Lung (tissue), 12 donors: ENCODE results near the gene DDX51. TPM values are rescaled to one million over a fixed set of nuclear protein-coding genes. Genes with fewer than 3 reads are reported as not detected.

ENCODE experiments used
- ATAC-seq: fragments of 200-7000 bp; cut with Tn5 transposase; one replicate; pipeline ENCODE4 v1.9.1; 2020; ENCODE audit warnings: moderate number of reproducible peaks; ENCODE audit not compliant: insufficient read depth, low FRiP score
- DNase-seq, 3 donors: peaks; one replicate each; pipeline ENCODE4 v3.0.0-alpha.2; 2013 to 2017
- H3K27ac ChIP-seq, 2 donors: one replicate each; pipeline ENCODE4 v1.5.1; 2013; ENCODE audit warnings: mild to moderate bottlenecking in 2 of 2, moderate library complexity in 2 of 2, control low read depth in 1 of 2, inconsistent platforms in 1 of 2, low read depth in 1 of 2, low read length in 1 of 2
- H3K27me3 ChIP-seq, 3 donors: one replicate each; pipeline ENCODE4 v1.5.1; 2013; ENCODE audit warnings: low read length in 2 of 3; ENCODE audit not compliant: control insufficient read depth in 3 of 3, insufficient read depth in 3 of 3
- H3K36me3 ChIP-seq, 4 donors: one replicate each; pipeline ENCODE4 v1.5.1; 2013; ENCODE audit warnings: low read length in 4 of 4, mild to moderate bottlenecking in 1 of 4, moderate library complexity in 1 of 4; ENCODE audit not compliant: control insufficient read depth in 4 of 4, insufficient read depth in 4 of 4
- H3K4me1 ChIP-seq, 5 donors: one replicate each; pipeline ENCODE4 v1.5.1; 2013; ENCODE audit warnings: low read length in 5 of 5, mild to moderate bottlenecking in 2 of 5, moderate library complexity in 1 of 5; ENCODE audit not compliant: control insufficient read depth in 5 of 5, insufficient read depth in 5 of 5
- H3K4me3 ChIP-seq: one replicate; pipeline ENCODE4 v1.5.1; 2013; ENCODE audit warnings: mild to moderate bottlenecking, control low read depth, moderate library complexity
- H3K9ac ChIP-seq, 2 donors: one replicate each; pipeline ENCODE4 v1.5.1; 2013; ENCODE audit warnings: low read length in 2 of 2, control low read depth in 1 of 2; ENCODE audit not compliant: insufficient read depth in 1 of 2
- H3K9me3 ChIP-seq, 4 donors: one replicate each; pipeline ENCODE4 v1.5.1; 2013; ENCODE audit warnings: low read length in 3 of 4, mild to moderate bottlenecking in 1 of 4, moderate library complexity in 1 of 4; ENCODE audit not compliant: control insufficient read depth in 4 of 4, insufficient read depth in 3 of 4
- CTCF ChIP-seq: IDR thresholded peaks from 2 replicates; pipeline ENCODE4 v1.5.1; 2012; ENCODE audit warnings: mild to moderate bottlenecking; ENCODE audit errors: control extremely low read depth, extremely low read depth
- WGBS, 2 donors: extraction: QIAGEN DNeasy Blood & Tissue Kit; methylation state at CpG; one replicate each; pipeline ENCODE4 v1.1.7; 2013; 5-methylcytosine and 5-hydroxymethylcytosine counted together
- polyA plus RNA-seq, 2 donors: library from polyadenylated mRNA; stranded (reverse); fragments of 200-250 nt; gene quantifications; one replicate each; pipeline ENCODE4 v1.2.1, GENCODE V29; 2013
- total RNA-seq, 2 donors: library from RNA; depleted of rRNA in 1 of 2; stranded (reverse); fragments of >200 nt in 1 of 2; gene quantifications; one replicate each; pipeline ENCODE4 v1.2.1, GENCODE V29; 2014 to 2021
- donor health status: control.
- donor health status: control.
- donor health status: Bipolar disorder and iron deficiency.
- donor health status: healthy.
- donor health status: DM: yes; HTN: yes; CAD: no.

DDX51 gene
- total and polyA plus RNA-seq, 4 donors = 15.0 to 25.9 (median 17.2) TPM

GRCh38 chr12:132162508-132163031 lies 18.5 kb upstream of the DDX51 start:
- TF ChIP-seq CTCF = no peak
- WGBS, 2 donors = 11 to 16% methylated on average over 17 of the region's 17 CpGs
- Histone ChIP-seq H3K4me3 (no peak overlapping the region), H3K9ac (no peak overlapping the region), H3K36me3 (peaks cover 0 to 8% (median 6%) of the 10 kb centered on the region in 4 donors), H3K27ac (no peak overlapping the region), H3K4me1 (peaks cover 0 to 10% (median 3%) of the 10 kb centered on the region in 5 donors), H3K27me3 (peaks cover 0 to 12% (median 11%) of the 10 kb centered on the region in 3 donors), H3K9me3 (peaks cover 0 to 6% (median 3%) of the 10 kb centered on the region in 4 donors)
- peak; percentile 34 for ATAC-seq
- peak; percentile 81 to 85 (median 82) for DNase-seq

- peaks cover 0 to 14% (median 3%) of the 10 kb centered on the region in 5 donors for H3K4me1 ChIP-seq
- TF ChIP-seq CTCF = no peak
- no peak overlapping the region for H3K27ac ChIP-seq
- peaks cover 0 to 7% (median 3%) of the 10 kb centered on the region in 4 donors for H3K9me3 ChIP-seq
- DNase-seq = peak in 1 of 3 donors; percentile 34
- WGBS, 2 donors = 54 to 56% methylated on average over 16 to 17 of the region's 17 CpGs
- H3K9ac ChIP-seq = no peak overlapping the region
- no peak overlapping the region for H3K4me3 ChIP-seq
- peaks cover 0 to 13% (median 12%) of the 10 kb centered on the region in 3 donors for H3K27me3 ChIP-seq
- peaks cover 0 to 14% (median 9%) of the 10 kb centered on the region in 4 donors for H3K36me3 ChIP-seq
- ATAC-seq = no peak
Observed at GRCh38 chr12:132161796-132162507, 17.8 kb upstream of the DDX51 start.

GRCh38 chr12:132161036-132161781 lies 17.1 kb upstream of the DDX51 start:
- Histone ChIP-seq H3K9ac (no peak overlapping the region), H3K4me3 (no peak overlapping the region), H3K4me1 (peaks cover 0 to 17% (median 3%) of the 10 kb centered on the region in 5 donors), H3K9me3 (peaks cover 0 to 10% (median 4%) of the 10 kb centered on the region in 4 donors), H3K36me3 (peaks cover 0 to 22% (median 12%) of the 10 kb centered on the region in 4 donors), H3K27me3 (peaks cover 0 to 16% (median 12%) of the 10 kb centered on the region in 3 donors), H3K27ac (no peak overlapping the region)
- no peak for DNase-seq
- 61 to 70% methylated on average over 13 to 14 of the region's 14 CpGs for WGBS, 2 donors
- no peak for TF ChIP-seq CTCF
- ATAC-seq = no peak
